ENCODE measurements around the gene H19.

H19 gene

GRCh38 chr11:1982873-1983600, 14.6 kb downstream of the H19 start:
- no peak for FAIRE-seq

- FAIRE-seq = no peak
These were observed 18.0 kb downstream of the H19 start for GRCh38 chr11:1979607-1980006.

- FAIRE-seq = no peak
These were observed 18.7 kb downstream of the H19 start for GRCh38 chr11:1978720-1979473.

- no peak for FAIRE-seq
These were observed 22.5 kb downstream of the H19 start for GRCh38 chr11:1975185-1975584.

- FAIRE-seq = no peak
These were observed 26.7 kb downstream of the H19 start for GRCh38 chr11:1970956-1971355.

GRCh38 chr11:1969776-1970175, 27.9 kb downstream of the H19 start:
- FAIRE-seq = no peak

GRCh38 chr11:1969035-1969434, 28.6 kb downstream of the H19 start:
- no peak for FAIRE-seq

GRCh38 chr11:1968454-1969002, 29.1 kb downstream of the H19 start:
- FAIRE-seq = no peak

- no peak for FAIRE-seq
These were observed 29.9 kb downstream of the H19 start for GRCh38 chr11:1967641-1968225.

- no peak for FAIRE-seq
These were observed 31.1 kb downstream of the H19 start for GRCh38 chr11:1966531-1966930.

- FAIRE-seq = no peak
These were observed 32.7 kb downstream of the H19 start for GRCh38 chr11:1964955-1965354.

- FAIRE-seq = no peak
These were observed 33.3 kb downstream of the H19 start for GRCh38 chr11:1964348-1964747.

- no peak for FAIRE-seq
These were observed 33.8 kb downstream of the H19 start for GRCh38 chr11:1963864-1964263.

GRCh38 chr11:1959786-1960185, 37.9 kb downstream of the H19 start:
- FAIRE-seq = no peak

- FAIRE-seq = no peak
These were observed 39.3 kb downstream of the H19 start for GRCh38 chr11:1958367-1958766.

GRCh38 chr11:1953489-1954266, 44.0 kb downstream of the H19 start:
- FAIRE-seq = no peak

- FAIRE-seq = no peak
These were observed 44.7 kb downstream of the H19 start for GRCh38 chr11:1952806-1953482.

- no peak for FAIRE-seq
These were observed 47.7 kb downstream of the H19 start for GRCh38 chr11:1949922-1950321.

GRCh38 chr11:1949302-1949701, 48.3 kb downstream of the H19 start:
- no peak for FAIRE-seq

GRCh38 chr11:1948389-1948788, 49.3 kb downstream of the H19 start:
- FAIRE-seq = no peak

- FAIRE-seq = no peak
These were observed 49.9 kb downstream of the H19 start for GRCh38 chr11:1947592-1948237.

Measured in colon (tissue), 2 donors.